Stimulated activated naive CD8-positive, alpha-beta T cell treated with anti-CD3 and anti-CD28 coated beads, Interleukin-15, Interleukin-2, amounts not matched to agents 100 ng/mL and 50 ng/mL, for 24 hours (primary cell): ENCODE data around the gene HOXC6.

Source experiments
- H3K27ac Mint-ChIP-seq: one replicate; pipeline ENCODE4 v1.8.0; 2021; ENCODE audit warnings: mild to moderate bottlenecking, mixed read lengths
- H3K27me3 Mint-ChIP-seq: one replicate; pipeline ENCODE4 v1.8.0; 2021; ENCODE audit warnings: mixed read lengths
- H3K36me3 Mint-ChIP-seq: one replicate; pipeline ENCODE4 v1.8.0; 2021; ENCODE audit warnings: low read depth, mixed read lengths
- H3K4me1 Mint-ChIP-seq: one replicate; pipeline ENCODE4 v1.8.0; 2021; ENCODE audit warnings: low read depth, mixed read lengths
- H3K4me3 Mint-ChIP-seq: one replicate; pipeline ENCODE4 v1.8.0; 2021; ENCODE audit warnings: mild to moderate bottlenecking, mixed read lengths
- H3K9me3 Mint-ChIP-seq: one replicate; pipeline ENCODE4 v1.8.0; 2021; ENCODE audit warnings: mixed read lengths

The HOXC6 gene

GRCh38 chr12:53996240-53997203, 31.7 kb upstream of the HOXC6 start:
- peaks cover 88% of the 10 kb centered on the region for H3K27me3 Mint-ChIP-seq

GRCh38 chr12:53997204-53998109, 30.8 kb upstream of the HOXC6 start:
- peaks cover 88% of the 10 kb centered on the region for H3K27me3 Mint-ChIP-seq
- H3K36me3 Mint-ChIP-seq = no peaks in the 10 kb centered on the region
- H3K4me1 Mint-ChIP-seq = peaks cover 36% of the 10 kb centered on the region
- no peaks in the 10 kb centered on the region for H3K9me3 Mint-ChIP-seq
- no peak overlapping the region for H3K4me3 Mint-ChIP-seq
- no peak overlapping the region for H3K27ac Mint-ChIP-seq

More at GRCh38 chr12:53996240-53997203, 31.7 kb upstream of the HOXC6 start:
- H3K27ac Mint-ChIP-seq = no peak overlapping the region
- no peaks in the 10 kb centered on the region for H3K36me3 Mint-ChIP-seq
- peaks cover 36% of the 10 kb centered on the region for H3K4me1 Mint-ChIP-seq
- H3K4me3 Mint-ChIP-seq = peak overlapping the region; percentile 76
- no peaks in the 10 kb centered on the region for H3K9me3 Mint-ChIP-seq

- no peaks in the 10 kb centered on the region for H3K36me3 Mint-ChIP-seq
Observed at GRCh38 chr12:53998110-53998899, 29.9 kb upstream of the HOXC6 start.

GRCh38 chr12:53998900-53999236, 29.4 kb upstream of the HOXC6 start:
- H3K4me3 Mint-ChIP-seq = no peak overlapping the region

More at GRCh38 chr12:53998110-53998899, 29.9 kb upstream of the HOXC6 start:
- no peaks in the 10 kb centered on the region for H3K9me3 Mint-ChIP-seq
- no peak overlapping the region for H3K27ac Mint-ChIP-seq
- no peak overlapping the region for H3K4me3 Mint-ChIP-seq
- peaks cover 90% of the 10 kb centered on the region for H3K27me3 Mint-ChIP-seq
- H3K4me1 Mint-ChIP-seq = peaks cover 36% of the 10 kb centered on the region

GRCh38 chr12:53999559-54000115, 28.6 kb upstream of the HOXC6 start:
- Mint-ChIP-seq H3K36me3 (no peaks in the 10 kb centered on the region), H3K27me3 (peaks cover 90% of the 10 kb centered on the region), H3K9me3 (no peaks in the 10 kb centered on the region), H3K27ac (no peak overlapping the region), H3K4me1 (peaks cover 32% of the 10 kb centered on the region), H3K4me3 (peak overlapping the region; percentile 51)

More at GRCh38 chr12:53998900-53999236, 29.4 kb upstream of the HOXC6 start:
- Mint-ChIP-seq H3K4me1 (peaks cover 35% of the 10 kb centered on the region), H3K36me3 (no peaks in the 10 kb centered on the region), H3K27me3 (peaks cover 90% of the 10 kb centered on the region), H3K27ac (no peak overlapping the region), H3K9me3 (no peaks in the 10 kb centered on the region)

- H3K36me3 Mint-ChIP-seq = no peaks in the 10 kb centered on the region
- no peak within 1 kb of the TSS for H3K27ac Mint-ChIP-seq
- H3K27me3 Mint-ChIP-seq = peaks cover 90% of the 10 kb centered on the region
- no peaks in the 10 kb centered on the region for H3K9me3 Mint-ChIP-seq
- H3K4me3 Mint-ChIP-seq = peak within 1 kb of the TSS; percentile 51
- peaks cover 27% of the 10 kb centered on the region for H3K4me1 Mint-ChIP-seq
Observed at GRCh38 chr12:54000116-54001114, 27.8 kb upstream of the HOXC6 start, which contains the start of gene HOXC9. HOXC9 (plus strand) TSS chr12:54000161; CDS start chr12:54000189, 28 bp downstream.

GRCh38 chr12:54001283-54002187, 26.7 kb upstream of the HOXC6 start:
- H3K27me3 Mint-ChIP-seq = peaks cover 90% of the 10 kb centered on the region
- no peaks in the 10 kb centered on the region for H3K36me3 Mint-ChIP-seq
- no peak overlapping the region for H3K27ac Mint-ChIP-seq
- peaks cover 22% of the 10 kb centered on the region for H3K4me1 Mint-ChIP-seq
- H3K9me3 Mint-ChIP-seq = no peaks in the 10 kb centered on the region
- no peak overlapping the region for H3K4me3 Mint-ChIP-seq

- H3K4me3 Mint-ChIP-seq = no peak overlapping the region
- no peaks in the 10 kb centered on the region for H3K9me3 Mint-ChIP-seq
- H3K4me1 Mint-ChIP-seq = peaks cover 17% of the 10 kb centered on the region
- H3K36me3 Mint-ChIP-seq = no peaks in the 10 kb centered on the region
- no peak overlapping the region for H3K27ac Mint-ChIP-seq
- H3K27me3 Mint-ChIP-seq = peaks cover 92% of the 10 kb centered on the region
Observed at GRCh38 chr12:54002278-54002914, 25.8 kb upstream of the HOXC6 start.

- H3K9me3 Mint-ChIP-seq = no peaks in the 10 kb centered on the region
- H3K27ac Mint-ChIP-seq = no peak overlapping the region
- peaks cover 92% of the 10 kb centered on the region for H3K27me3 Mint-ChIP-seq
- H3K4me3 Mint-ChIP-seq = no peak overlapping the region
- H3K36me3 Mint-ChIP-seq = no peaks in the 10 kb centered on the region
- peaks cover 13% of the 10 kb centered on the region for H3K4me1 Mint-ChIP-seq
Observed at GRCh38 chr12:54002915-54003389, 25.3 kb upstream of the HOXC6 start.

GRCh38 chr12:54003625-54004024, 24.6 kb upstream of the HOXC6 start:
- Mint-ChIP-seq H3K27me3 (peaks cover 90% of the 10 kb centered on the region), H3K36me3 (no peaks in the 10 kb centered on the region), H3K4me1 (peaks cover 13% of the 10 kb centered on the region), H3K4me3 (no peak overlapping the region), H3K9me3 (no peaks in the 10 kb centered on the region), H3K27ac (no peak overlapping the region)

- H3K4me1 Mint-ChIP-seq = peaks cover 14% of the 10 kb centered on the region
- H3K27me3 Mint-ChIP-seq = peaks cover 86% of the 10 kb centered on the region
- H3K36me3 Mint-ChIP-seq = no peaks in the 10 kb centered on the region
- no peak overlapping the region for H3K27ac Mint-ChIP-seq
- H3K9me3 Mint-ChIP-seq = no peaks in the 10 kb centered on the region
- H3K4me3 Mint-ChIP-seq = no peak overlapping the region
Observed at GRCh38 chr12:54004063-54004840, 24.0 kb upstream of the HOXC6 start.
